HG02763 (cell line): ENCODE measurements around the gene HOXA11.

Experiments used
- ATAC-seq: cut with Tn5 transposase; IDR thresholded peaks from one replicate; pipeline ENCODE4 v1.9.1; 2021; ENCODE audit warnings: mild to moderate bottlenecking, moderate library complexity; ENCODE audit not compliant: unreplicated experiment

HOXA11 gene

DNA sequence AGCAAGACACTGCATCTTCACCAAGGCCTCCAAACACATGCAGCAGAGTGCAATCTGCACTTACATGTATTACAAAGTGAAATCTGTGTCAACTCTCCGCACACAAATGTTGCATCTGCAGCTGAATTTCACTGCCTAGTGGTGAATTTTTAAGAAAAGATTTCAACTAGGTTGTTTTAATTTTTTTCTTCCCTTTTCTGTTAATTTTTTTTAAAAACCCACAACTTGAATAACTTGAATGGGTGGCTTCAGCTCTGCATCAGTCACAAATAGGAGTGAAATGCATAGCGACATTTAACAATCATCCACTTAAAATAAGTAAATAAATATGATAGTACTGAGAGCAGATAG lies 8.9 kb upstream of the HOXA11 start:
- no peak for ATAC-seq

DNA sequence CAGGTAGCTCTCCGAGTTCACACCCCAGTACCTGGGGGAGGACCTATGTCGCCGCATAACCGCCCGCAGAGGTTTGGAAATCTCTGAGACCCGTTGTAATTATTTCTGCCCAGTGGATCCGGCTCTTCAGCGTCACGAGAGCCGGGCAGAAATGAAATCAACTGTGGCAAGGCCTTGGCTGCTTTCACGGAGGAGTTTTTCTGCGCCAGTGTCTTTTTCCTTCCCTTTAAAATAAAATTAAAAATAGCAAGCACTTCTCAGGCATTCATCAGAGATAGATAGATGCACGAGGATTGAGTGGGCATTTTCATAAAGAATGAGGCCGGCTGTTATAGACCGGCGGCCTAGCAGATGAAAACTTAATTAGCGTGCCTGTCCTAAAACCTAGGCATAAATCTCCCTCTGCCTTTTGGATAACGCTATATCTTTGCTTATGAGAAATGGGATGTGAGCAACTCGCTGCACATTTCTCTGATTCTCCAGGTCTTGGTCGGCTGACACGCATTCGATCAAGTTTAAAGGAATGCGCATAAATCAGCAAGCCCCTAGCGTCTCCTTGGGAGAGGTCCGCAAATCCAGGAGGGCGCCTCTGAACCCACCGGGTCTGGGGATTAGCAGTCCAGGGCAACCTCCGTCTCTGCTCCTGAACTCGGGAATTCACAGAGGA lies 8.4 kb upstream of the HOXA11 start:
- ATAC-seq = no peak

DNA sequence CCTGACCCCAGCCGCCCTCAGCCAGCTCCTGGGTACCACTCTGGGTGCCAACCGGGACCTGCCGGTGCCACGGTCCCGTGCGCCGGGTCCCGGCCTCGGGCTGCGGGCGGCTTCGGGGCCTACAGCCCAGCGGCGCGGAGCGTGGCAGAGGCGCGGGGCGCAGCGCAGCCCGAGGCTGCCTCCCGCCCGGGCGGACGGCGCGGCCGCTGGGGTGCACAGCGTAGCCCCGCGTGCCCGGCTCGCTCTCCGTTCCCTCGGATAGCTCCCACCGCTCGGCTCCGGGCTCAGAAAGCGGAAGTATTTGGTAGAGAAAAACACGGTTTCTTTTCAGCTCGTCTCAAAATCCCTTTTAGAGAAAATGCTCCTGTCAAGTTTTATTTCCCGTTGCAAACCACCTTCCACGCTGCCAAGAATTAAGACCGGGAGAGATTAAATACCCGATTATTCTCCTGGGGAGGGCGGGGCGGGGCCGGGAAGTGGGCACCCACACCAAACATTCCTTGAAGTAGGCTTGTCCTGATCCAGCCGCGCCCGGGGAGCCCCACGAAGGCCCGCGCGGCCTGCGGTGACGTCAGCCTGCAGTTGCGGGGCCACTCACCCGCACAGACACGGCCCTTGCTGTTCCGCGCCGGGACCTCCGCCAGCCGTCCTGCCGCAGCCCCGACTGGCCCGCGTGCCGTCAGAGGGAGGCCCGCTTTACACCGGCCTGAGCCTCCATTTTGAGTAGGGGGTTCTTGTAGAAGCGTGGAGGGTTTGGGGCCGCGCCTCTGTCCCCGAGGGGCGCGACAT lies 7.7 kb upstream of the HOXA11 start:
- ATAC-seq = no peak

DNA sequence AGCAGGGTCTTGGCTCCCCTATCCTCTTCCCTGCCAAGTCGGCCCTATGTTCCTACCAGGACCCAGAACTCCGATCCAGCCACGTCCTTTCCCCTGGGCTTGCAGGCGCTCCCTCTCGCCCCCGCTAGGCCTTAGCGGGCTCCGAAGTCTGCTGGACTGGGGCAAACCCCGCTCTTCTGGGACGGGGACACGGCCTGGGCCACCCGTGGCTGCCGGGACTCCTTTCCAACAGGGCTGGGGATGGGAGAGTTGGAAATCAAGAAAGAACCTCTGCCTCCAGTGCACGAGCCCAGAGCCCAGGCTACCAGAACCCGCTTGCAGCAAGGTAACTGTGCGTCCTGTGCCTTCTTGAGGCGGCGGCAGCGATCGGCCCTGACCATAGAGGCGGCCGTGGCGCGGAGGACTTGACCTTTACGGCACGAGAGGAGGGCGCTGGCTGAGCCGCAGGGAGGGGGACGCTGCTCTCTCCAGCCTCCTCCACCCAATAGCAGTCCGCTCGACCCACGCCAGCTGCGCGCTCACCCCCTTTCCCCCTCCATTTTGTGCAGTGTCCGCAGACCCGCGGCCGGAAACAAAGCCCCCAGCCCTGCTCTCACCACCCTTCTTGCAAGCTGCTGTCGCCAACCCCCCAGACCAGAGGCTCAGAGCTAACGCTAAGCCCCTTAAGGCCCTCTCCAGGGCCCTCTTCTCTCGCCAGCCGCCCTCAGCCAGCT lies 7.0 kb upstream of the HOXA11 start:
- no peak for ATAC-seq

DNA sequence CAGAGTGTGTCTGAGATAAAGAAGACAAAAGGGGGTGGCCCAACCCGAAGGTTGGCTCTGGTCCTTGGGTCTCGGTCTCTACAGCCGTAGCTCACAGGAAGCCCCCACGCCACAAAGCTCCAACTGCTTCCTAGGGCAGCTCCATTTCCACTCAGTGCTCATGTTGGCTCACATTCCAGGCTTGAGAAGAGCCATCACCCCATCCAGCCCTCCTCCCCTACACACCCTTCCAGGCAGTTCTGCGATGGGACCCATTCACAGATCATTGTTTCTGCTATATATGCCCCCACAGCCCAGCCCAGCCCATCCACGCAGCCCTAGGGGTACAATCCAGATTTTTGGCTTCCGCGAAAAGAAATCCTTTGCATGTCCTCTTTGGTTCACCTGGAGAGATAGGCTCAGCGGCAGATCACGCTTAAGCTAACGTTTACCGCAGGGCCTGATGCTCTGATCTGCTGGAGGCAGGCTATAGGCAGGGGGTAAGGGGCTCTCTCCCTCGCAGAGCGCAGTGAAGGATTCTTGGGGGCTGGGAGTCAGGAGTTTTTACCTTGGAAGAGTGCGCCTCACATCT lies 6.2 kb upstream of the HOXA11 start:
- ATAC-seq = no peak

DNA sequence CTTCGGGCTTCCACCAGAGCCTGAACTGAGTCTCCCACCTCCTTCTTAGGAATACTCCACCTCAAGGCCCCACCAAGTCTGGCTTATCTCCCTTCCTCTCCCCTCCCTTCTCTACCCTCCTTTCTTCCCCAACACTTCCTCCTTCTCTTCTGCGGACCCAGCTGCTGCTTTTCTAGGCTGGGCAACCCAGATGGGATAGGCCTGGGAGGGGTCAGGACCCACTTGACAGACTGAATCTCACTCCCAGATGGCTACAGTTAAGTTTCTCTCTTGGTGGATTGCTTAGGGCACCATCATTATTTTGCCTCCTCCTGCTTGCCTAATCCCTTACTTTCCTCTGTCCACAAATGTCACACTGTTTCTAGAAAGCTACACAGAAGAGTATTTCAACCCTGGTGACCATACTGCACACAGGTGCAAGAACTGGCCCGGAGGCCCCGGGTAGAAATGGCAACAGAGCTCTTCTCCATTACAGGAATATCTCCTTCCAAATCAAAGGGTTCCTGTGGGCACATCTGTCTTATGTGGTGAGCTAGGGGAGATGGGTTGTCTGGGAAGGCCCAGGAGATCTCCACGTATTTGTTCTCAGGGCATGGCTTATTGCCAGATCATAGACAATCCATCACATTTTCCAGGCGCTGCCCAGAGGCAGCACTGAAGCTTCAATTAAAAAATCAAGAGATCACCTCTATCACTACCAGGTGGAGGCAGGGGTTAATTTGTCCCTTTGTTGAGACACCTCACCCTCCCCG lies 5.1 kb upstream of the HOXA11 start:
- ATAC-seq = no peak

DNA sequence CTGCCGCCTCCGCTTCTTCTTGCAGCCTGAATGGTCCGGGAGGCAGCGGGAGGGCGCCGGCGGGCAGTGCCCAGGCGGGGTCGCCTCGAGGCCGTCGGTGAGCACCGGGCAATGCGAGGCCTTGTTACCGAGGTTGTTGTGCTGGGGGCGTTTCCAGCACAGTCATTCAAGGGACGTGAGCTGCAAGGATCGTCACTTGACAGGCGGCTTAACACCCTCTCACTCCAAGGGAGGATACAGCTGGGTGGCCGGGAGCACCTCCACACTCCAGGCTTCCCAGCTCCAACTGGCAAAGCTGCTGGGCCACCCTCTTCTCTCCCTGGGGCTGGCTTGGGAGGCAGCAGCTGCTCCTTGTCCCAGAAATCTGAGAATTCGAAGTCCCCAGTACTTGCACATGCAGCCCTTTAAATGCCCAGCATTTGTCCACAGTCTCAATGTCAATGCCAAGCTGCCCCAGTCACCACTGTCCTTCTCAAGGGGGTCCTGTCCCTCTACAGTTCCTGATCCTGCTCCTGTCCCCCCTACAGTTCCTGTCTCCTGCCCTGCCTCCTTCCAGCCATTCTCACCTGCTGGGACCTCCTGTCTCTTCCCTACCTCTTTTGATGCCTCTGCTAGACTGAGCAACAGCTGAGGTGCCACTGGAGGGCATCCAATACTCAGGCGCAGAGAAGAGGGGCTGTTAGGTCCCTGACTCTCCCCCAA lies 4.4 kb upstream of the HOXA11 start:
- no peak for ATAC-seq

DNA sequence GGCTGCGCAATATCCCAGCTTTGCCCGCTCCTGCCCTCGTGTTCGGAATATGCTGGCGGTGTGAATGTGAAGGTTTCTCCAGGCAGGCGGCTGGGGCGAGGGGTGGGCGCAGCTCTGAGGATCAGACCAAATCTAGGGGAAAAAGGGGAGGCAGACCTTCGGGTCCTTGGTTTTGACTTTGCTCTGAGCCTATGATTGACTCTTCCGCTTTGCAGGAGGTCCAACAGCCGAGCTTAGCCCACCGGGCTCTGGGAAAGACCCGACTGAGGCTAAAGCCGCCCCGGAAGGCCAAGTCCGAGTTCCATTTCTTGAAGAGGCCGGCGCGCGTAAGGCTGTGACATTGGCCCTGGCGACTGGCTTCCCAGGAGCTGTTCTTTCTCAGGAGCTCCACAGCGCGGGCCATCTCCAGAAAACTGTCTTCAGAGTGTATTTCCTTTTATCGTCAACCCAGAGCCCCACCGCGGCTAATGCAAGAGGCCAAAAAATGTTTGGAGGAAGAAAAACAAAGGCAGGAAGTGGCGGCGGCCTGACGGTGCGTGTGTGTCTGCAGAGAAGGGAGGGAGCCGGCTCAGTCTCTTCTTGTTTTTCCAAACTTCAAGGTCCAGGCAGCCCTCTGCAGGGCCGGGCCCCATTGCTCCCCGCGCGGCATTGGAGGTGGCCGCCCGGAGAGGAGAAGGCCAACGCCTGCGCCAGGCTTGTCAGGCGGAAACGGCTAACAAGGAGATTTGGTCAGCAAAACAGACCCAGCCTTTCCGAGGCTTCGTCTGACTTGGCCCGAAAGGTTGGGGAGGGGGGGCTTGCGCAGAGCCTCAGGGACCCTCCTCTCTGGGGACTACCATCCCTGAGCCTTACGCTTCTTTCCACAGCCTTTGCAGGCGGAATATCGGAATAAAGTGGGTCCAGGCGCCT lies 3.6 kb upstream of the HOXA11 start:
- ATAC-seq = no peak

DNA sequence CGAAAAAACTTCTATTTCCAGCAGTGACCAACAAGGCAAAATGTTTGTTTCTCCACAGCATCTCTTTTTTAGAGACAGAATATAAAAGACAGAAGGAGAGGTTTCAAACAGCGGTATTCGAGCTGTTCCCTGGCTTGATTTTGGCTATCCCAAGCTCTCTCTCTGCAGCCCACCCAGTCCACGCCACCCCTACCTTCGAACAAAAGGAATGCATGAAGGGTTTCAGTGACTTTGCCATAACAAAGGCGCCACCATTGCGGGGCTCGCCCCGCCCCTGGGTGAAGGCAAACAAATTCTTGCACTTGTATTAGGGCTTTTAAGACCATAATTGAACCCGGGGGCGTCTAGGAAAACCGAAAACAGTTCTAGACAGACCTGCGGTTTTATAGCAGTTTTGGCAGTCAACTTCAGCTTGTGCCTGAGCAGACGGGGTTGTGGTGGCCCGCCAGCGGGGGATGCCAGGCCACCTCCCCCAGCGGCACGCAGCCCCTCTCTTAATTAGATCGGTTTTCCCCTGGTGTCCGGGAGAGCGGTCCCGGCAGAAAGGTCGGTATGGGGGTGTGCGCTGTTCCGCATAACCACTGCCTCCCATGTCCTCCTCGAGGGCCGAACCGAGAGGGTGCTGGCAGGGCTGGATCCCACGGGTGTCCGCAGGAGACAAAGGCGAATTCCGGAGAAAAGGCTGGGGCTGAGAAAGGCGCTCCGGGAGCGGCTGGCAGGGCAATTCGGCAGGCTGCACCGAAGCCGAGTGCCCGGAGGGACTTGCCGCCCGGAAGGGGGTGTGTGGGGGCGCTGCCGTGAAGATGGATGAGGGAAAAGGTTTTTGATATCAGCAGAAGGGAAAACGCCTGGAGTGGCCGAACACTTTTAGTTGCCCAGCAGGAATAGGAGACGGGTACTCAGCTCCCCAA lies 2.7 kb upstream of the HOXA11 start:
- ATAC-seq = no peak

DNA sequence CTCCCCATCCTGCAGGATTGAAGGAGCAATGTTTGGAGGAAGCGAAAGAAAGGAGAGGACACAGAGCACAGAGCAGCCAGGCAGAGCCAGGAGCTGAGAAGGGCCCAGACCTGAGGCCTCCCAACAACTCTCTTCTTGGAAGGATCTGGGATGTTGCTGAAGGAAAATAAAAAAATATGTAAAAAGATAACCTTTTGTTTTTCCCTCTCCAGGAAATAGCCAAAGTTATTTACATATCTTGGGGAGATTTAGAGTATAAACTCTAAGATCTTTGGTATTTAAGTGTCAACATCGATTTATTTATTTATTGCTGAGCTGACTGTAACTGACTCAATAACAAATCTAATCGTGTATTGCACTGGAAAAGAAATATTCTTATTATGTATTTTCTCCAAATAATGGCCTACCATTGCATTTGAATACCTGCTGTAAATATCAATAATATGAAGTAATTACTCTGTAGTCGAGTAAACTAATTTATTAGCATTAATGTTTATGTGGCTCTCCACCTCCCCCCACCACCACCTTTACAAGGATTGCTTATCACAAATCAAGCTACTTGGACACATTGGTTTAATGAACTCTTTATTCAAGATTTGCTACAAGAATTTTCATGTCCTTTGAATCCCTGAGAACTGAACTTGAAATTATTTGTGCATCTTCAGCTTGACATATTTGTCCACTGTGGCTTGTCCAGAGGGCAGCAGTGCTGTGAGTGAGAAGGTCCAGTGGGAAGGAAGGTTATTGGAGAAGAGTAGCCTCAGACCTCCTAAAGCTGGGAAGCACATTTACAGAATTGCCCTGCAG lies 1.8 kb upstream of the HOXA11 start:
- no peak for ATAC-seq

DNA sequence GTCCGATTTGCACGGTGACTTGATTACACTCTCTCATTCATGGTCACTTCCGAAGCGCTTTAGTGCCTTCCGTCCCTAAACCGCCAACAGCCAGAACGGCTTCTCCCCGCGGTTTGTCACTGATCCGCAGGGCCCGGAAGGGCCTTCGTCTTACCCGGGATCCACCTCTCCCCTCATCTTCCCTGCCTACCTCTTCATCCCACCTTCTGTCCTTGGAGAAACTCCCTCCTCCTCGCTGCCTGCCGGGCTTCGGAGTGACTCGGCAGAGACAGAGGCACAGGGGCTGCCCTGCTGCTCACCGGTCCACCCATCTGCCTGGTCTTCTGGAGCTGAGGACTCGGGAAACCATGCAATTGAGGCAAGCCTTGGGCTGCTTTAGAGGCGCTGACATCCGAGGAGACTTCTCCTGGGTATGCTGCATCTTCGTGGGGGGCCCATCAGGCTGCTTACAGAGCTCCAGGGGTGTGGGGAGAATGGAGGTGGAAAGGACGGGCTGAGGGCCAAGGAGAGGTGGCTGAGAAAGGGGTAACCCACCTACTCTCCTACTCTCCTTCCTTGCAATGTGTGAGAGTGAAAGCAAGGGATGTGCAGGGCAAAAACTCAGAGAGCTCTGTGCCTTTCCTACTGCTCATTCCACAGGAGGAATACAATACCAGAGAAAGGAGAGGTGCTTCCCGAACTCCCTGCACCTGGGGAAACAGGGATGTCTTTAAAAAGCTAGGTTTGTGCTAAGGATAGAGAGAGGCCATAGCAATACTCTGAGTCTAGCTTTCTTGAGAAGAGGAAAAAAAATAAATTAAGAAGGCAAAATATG lies 1.0 kb upstream of the HOXA11 start:
- ATAC-seq = no peak

DNA sequence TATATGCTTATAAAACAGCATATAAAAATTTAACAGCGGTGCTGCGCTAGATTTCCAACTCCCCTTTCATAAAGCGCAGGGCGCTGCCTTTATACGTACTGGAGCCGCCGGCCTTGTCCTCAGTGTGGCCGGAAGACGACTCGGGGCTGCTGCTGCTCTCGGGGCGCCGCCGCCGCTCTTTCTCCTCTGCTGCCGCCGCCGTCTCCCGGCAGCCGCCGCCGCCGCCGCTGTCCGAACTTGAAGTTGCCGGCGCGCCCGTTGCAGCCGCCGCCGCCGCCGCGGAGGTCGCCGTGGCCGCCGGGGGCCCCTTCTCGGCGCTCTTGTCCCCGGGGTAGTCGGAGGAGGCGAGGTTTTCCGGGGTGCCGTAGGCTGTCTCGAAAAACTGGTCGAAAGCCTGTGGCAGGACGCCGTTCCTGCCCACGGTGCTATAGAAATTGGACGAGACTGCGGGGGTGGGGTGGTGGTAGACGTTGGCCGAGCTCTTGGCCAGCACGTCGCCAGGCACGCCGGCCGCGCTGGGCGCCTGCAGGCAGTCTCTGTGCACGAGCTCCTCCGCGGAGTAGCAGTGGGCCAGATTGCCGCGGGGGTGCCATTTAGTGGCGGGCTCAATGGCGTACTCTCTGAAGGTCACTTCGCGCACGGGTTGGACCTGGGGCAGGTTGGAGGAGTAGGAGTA lies 557 bp downstream of the HOXA11 start:
- ATAC-seq = no peak

DNA sequence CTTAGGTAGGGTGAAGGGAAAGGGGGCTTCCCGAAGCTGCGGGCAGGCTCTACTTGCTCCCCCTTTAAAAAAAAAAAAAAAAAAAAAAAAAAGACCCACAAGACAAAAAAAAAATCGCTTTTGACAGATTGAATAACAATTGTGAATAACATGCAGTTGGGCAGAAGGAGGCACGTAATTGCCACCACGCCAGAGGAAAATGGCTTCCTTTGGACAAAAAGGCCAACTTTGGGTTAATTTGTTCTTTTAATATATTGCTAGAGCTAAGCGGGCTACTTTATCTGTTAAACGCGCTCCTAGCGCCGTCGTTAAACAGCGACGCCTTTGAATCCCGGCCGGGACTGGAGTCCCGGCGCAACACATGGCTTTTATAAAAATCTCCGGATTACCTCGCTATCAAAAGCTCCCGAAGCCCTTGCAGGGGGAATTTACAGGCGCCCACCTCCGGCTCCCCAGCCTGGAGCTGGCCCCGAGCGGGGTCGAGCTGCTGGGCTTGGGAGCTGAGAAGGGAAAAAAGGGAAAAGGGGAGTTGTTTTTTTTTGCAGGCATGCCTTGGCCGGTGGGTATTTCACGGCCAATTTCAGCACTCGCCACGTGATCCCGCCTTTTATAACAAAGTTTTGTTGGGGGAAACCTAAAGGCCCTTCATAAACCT lies 1.2 kb downstream of the HOXA11 start:
- no peak for ATAC-seq

DNA sequence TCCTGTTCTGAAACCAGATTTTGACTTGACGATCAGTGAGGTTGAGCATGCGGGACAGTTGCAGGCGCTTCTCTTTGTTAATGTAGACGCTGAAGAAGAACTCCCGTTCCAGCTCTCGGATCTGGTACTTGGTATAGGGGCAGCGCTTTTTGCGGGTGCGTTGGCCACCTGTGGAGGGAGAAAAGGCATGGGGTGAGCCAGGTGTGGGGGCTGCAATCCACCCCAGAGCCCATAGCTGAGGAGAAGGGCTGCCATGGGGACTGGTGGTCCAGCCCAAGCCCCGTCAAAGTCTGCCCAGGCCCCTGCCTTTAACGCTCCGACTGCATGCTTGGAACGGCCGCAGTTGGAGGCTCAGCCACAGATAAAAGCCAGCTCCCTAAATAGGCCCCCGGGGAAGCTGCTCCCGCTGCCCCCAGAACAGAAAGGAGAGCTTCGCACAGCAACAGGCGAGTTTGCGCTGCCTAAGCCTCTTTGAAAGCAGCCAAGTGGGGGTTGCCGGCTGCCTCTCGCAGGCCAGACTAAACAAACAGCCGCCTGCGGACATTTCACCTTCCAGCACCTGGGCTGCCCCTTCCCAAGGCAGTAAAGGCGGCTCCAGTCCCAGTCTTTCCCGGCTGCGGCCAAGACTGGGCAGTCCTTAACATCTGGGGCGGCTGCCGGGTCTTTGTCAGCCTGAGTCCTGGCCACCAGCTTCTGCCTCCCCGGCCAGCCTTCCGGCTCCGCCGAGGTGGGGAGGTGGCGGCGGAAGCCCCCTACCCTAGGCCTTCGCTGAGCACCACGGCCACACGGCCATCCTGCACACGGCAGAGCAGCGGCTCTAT lies 2.0 kb downstream of the HOXA11 start:
- no peak for ATAC-seq
